HCT116 (cell line): ENCODE data around the gene PRKN. TPM values are rescaled to one million over a fixed set of nuclear protein-coding genes. Genes with fewer than 3 reads are reported as not detected.

ENCODE experiments used
- ATAC-seq: fragments of 200-7000 bp; cut with Tn5 transposase; 2 replicates; pipeline ENCODE4 v1.9.1; 2020; ENCODE audit warnings: mild to moderate bottlenecking, moderate library complexity
- BruUV-seq: library from RNA; stranded (reverse); fragments of 400-500 nt; replicated peaks from 2 replicates; lab custom pipeline; 2021; lab: Mats Ljungman, UMichigan
- CTCF ChIA-PET: fragments of 300-600 bp; sonication (Branson Sonifier 250); formaldehyde crosslinking; loops from one replicate; lab custom pipeline; 2021; ENCODE audit warnings: antibody characterized with exemption; lab: Charles Lee
- POLR2A ChIA-PET: fragments of 300-600, 350-600 bp; sonication (Branson Sonifier 250); formaldehyde crosslinking; loops from one replicate; lab custom pipeline; 2021; ENCODE audit warnings: antibody characterized with exemption; lab: Charles Lee
- RAD21 ChIA-PET, 2 experiments: fragments of 300-600 bp; sonication (Branson Sonifier 250); formaldehyde crosslinking; loops; one replicate each; lab custom pipeline; 2023; ENCODE audit warnings: low total read pairs in 2 of 2; ENCODE audit not compliant: uncharacterized antibody in 2 of 2, unreplicated experiment in 2 of 2, low non-redundant PET in 1 of 2; lab: Charles Lee
- DNase-seq: peaks from one replicate; pipeline ENCODE4 v3.0.0-alpha.2; 2010; ENCODE audit warnings: low read depth, low spot score
- H2AFZ ChIP-seq: fragments of 200-600 bp; shearing (Covaris generic), sonication (generic); 2 replicates; pipeline ENCODE4 v1.6.1; 2017; ENCODE audit warnings: low read depth, mixed run types, mixed read lengths, antibody characterized with exemption, low read length; ENCODE audit not compliant: poor library complexity, severe bottlenecking
- H3K27ac ChIP-seq: 2 replicates; pipeline ENCODE4 v1.5.1; 2012; ENCODE audit warnings: low read depth, low read length
- H3K27me3 ChIP-seq: fragments of 200-600 bp; sonication (generic); 2 replicates; pipeline ENCODE4 v1.6.1; 2016; ENCODE audit warnings: mixed run types, low read length, mixed read lengths; ENCODE audit not compliant: insufficient read depth
- H3K36me3 ChIP-seq, 2 experiments: fragments of 200-500 bp in 1 of 2; fragments of 200-600 bp in 1 of 2; sonication (Bioruptor generic) in 1 of 2; sonication (generic) in 1 of 2; 2 replicates each; pipeline versions ENCODE4 v1.5.1 to v1.6.1; 2014 to 2016; ENCODE audit warnings: low read length in 2 of 2, inconsistent platforms in 1 of 2, mixed read lengths in 1 of 2, mixed run types in 1 of 2; ENCODE audit not compliant: insufficient read depth in 2 of 2, control insufficient read depth in 1 of 2
- H3K4me1 ChIP-seq, 2 experiments: fragments of 200-600 bp in 1 of 2; sonication (generic) in 1 of 2; 2 replicates each; pipeline versions ENCODE4 v1.5.1 to v1.6.1; 2012 to 2017; ENCODE audit warnings: low read length in 2 of 2, inconsistent platforms in 1 of 2, mild to moderate bottlenecking in 1 of 2, mixed read lengths in 1 of 2, mixed run types in 1 of 2, moderate library complexity in 1 of 2; ENCODE audit not compliant: insufficient read depth in 2 of 2, control insufficient read depth in 1 of 2
- H3K4me2 ChIP-seq: fragments of 200-600 bp; sonication (generic); 2 replicates; pipeline ENCODE4 v1.6.1; 2017; ENCODE audit warnings: mixed run types, low read length, mixed read lengths
- H3K4me3 ChIP-seq, 2 experiments: fragments of 200-600 bp in 1 of 2; sonication (generic) in 1 of 2; replicated peaks in 1 of 2; 2 replicates each; pipeline ENCODE4 v1.5.1; 2011 to 2016; ENCODE audit warnings: low read length in 2 of 2, control low read depth in 1 of 2, low read depth in 1 of 2, mild to moderate bottlenecking in 1 of 2, mixed read lengths in 1 of 2, mixed run types in 1 of 2
- H3K79me2 ChIP-seq: fragments of 200-600 bp; sonication (generic); 2 replicates; pipeline ENCODE4 v1.6.1; 2017; ENCODE audit warnings: mild to moderate bottlenecking, mixed run types, low read length, moderate library complexity, mixed read lengths; ENCODE audit not compliant: insufficient read depth
- H3K9ac ChIP-seq: fragments of 200-600 bp; sonication (generic); 2 replicates; pipeline ENCODE4 v1.6.1; 2016; ENCODE audit warnings: low read length, mixed read lengths
- H3K9me2 ChIP-seq: fragments of 200-600 bp; sonication (generic), shearing (Covaris generic); 2 replicates; pipeline ENCODE4 v1.6.1; 2017; ENCODE audit warnings: mixed run types, mild to moderate bottlenecking, moderate library complexity; ENCODE audit not compliant: insufficient read depth
- H3K9me3 ChIP-seq, 2 experiments: fragments of 200-500 bp in 1 of 2; fragments of 200-600 bp in 1 of 2; sonication (Bioruptor generic) in 1 of 2; sonication (generic) in 1 of 2; 2 replicates each; pipeline ENCODE4 v1.6.1; 2014 to 2017; ENCODE audit warnings: low read length in 2 of 2, mixed read lengths in 2 of 2, inconsistent platforms in 1 of 2, low read depth in 1 of 2, mild to moderate bottlenecking in 1 of 2, mixed run types in 1 of 2, moderate library complexity in 1 of 2; ENCODE audit not compliant: control insufficient read depth in 1 of 2, insufficient read depth in 1 of 2
- H4K20me1 ChIP-seq: fragments of 200-600 bp; sonication (generic), shearing (Covaris generic); 2 replicates; pipeline ENCODE4 v1.6.1; 2017; ENCODE audit warnings: mixed run types, mild to moderate bottlenecking, moderate library complexity; ENCODE audit not compliant: insufficient read depth
- CBX3 ChIP-seq: IDR thresholded peaks from 2 replicates; pipeline ENCODE4 v1.6.1; 2012; ENCODE audit warnings: low read depth
- CEBPB ChIP-seq: IDR thresholded peaks from 2 replicates; pipeline ENCODE4 v1.6.1; 2012; ENCODE audit warnings: low read depth
- ELF1 ChIP-seq: IDR thresholded peaks from 2 replicates; pipeline ENCODE4 v1.6.1; 2012; ENCODE audit warnings: low read depth, borderline replicate concordance
- EZH2 ChIP-seq: fragments of 200-600 bp; sonication (generic); IDR thresholded peaks from 2 replicates; pipeline ENCODE4 v1.6.1; 2017; ENCODE audit warnings: antibody characterized with exemption, mixed run types
- FOSL1 ChIP-seq: IDR thresholded peaks from 2 replicates; pipeline ENCODE4 v1.6.1; 2012; ENCODE audit warnings: low read depth
- JUND ChIP-seq: IDR thresholded peaks from 2 replicates; pipeline ENCODE4 v1.6.1; 2012
- MAX ChIP-seq: IDR thresholded peaks from 2 replicates; pipeline ENCODE4 v1.6.1; 2012
- POLR2A ChIP-seq: IDR thresholded peaks from 2 replicates; pipeline ENCODE4 v1.7.0; 2011; ENCODE audit warnings: borderline replicate concordance; ENCODE audit not compliant: insufficient read depth, insufficient read length; ENCODE audit errors: extremely low read depth
- RAD21 ChIP-seq: IDR thresholded peaks from 2 replicates; pipeline ENCODE4 v1.6.1; 2012; ENCODE audit warnings: low read depth, mild to moderate bottlenecking
- REST ChIP-seq: IDR thresholded peaks from 2 replicates; pipeline ENCODE4 v1.6.1; 2012; ENCODE audit warnings: low read depth
- SP1 ChIP-seq: IDR thresholded peaks from 2 replicates; pipeline ENCODE4 v1.6.1; 2012; ENCODE audit warnings: low read depth
- SRF ChIP-seq: IDR thresholded peaks from 2 replicates; pipeline ENCODE4 v1.6.1; 2012; ENCODE audit warnings: low read depth
- TCF7L2 ChIP-seq: IDR thresholded peaks from 2 replicates; pipeline ENCODE4 v1.7.0; 2011; ENCODE audit warnings: borderline replicate concordance, inconsistent platforms; ENCODE audit not compliant: insufficient read depth, insufficient read length; ENCODE audit errors: extremely low read depth
- YY1 ChIP-seq: IDR thresholded peaks from 2 replicates; pipeline ENCODE4 v1.6.1; 2011; ENCODE audit warnings: low read length, low read depth, moderate library complexity, mild to moderate bottlenecking; ENCODE audit not compliant: insufficient replicate concordance; ENCODE audit errors: extremely low read depth
- intact Hi-C: fragments of 100-400 bp; cut with micrococcal nuclease; formaldehyde crosslinking; loops from 2 replicates; pipeline ENCODE4 v1.10.0; 2022
- total RNA-seq: library from RNA; stranded (reverse); gene quantifications from one replicate; pipeline ENCODE4 v1.2.1, GENCODE V29; 2021; ENCODE audit not compliant: unreplicated experiment
- TF ChIP-seq, protein P1 (sequence below): IDR thresholded peaks from 2 replicates; pipeline ENCODE4 v1.6.1; 2012
- TF ChIP-seq, protein P2 (sequence below), 3 experiments: fragments of 200-600 bp in 1 of 3; sonication (generic) in 1 of 3; IDR thresholded peaks in 2 of 3; conservative IDR thresholded peaks in 1 of 3; 2 replicates each; pipeline ENCODE4 v1.5.1; 2012 to 2017; ENCODE audit warnings: low read depth in 2 of 3, low read length in 2 of 3, antibody characterized with exemption in 1 of 3, borderline replicate concordance in 1 of 3, control low read depth in 1 of 3, mild to moderate bottlenecking in 1 of 3, mixed read lengths in 1 of 3, mixed run types in 1 of 3, moderate library complexity in 1 of 3; ENCODE audit not compliant: insufficient read depth in 1 of 3

The PRKN gene
- total RNA-seq, 1 experiment from 2014 or later, result 2.6 TPM

DNA sequence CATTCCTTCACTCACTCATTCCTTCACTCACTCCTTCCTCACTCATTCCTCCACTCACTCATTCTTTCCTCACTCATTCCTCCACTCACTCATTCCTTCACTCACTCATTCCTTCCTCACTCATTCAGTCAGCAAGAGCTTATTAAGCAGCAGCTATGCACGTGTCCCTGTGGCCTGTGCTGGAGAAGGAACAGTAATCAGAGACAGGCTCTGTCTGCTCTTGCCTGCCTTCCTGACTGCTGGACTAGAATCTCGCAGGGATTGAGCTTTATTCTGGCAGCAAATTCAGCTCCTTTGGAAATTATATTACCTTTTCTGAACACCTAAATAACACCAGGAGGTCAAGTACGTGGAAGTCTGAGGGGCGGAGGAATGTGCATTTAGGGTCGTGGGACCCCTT is 1314.8 kb downstream of the PRKN start:
- Histone ChIP-seq H3K27me3 (0 out of 2 replicates have a peak, but pooled peaks cover 5% of the 10 kb centered on the region), H3K4me3 (no peak overlapping the region)
- RAD21 ChIA-PET, result no interaction called here
- no peak for TF ChIP-seq YY1
- no peak for TF ChIP-seq TCF7L2
- no peak for TF ChIP-seq CEBPB
- no peak for TF ChIP-seq RAD21
- no peak for TF ChIP-seq JUND
- TF ChIP-seq CBX3, result no peak
- TF ChIP-seq POLR2A, result no peak
- no peak for TF ChIP-seq FOSL1
- TF ChIP-seq, protein P1, sequence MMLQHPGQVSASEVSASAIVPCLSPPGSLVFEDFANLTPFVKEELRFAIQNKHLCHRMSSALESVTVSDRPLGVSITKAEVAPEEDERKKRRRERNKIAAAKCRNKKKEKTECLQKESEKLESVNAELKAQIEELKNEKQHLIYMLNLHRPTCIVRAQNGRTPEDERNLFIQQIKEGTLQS, result no peak
- TF ChIP-seq SRF, result no peak
- no peak for TF ChIP-seq REST
- TF ChIP-seq ELF1, result no peak
- TF ChIP-seq, protein P2, sequence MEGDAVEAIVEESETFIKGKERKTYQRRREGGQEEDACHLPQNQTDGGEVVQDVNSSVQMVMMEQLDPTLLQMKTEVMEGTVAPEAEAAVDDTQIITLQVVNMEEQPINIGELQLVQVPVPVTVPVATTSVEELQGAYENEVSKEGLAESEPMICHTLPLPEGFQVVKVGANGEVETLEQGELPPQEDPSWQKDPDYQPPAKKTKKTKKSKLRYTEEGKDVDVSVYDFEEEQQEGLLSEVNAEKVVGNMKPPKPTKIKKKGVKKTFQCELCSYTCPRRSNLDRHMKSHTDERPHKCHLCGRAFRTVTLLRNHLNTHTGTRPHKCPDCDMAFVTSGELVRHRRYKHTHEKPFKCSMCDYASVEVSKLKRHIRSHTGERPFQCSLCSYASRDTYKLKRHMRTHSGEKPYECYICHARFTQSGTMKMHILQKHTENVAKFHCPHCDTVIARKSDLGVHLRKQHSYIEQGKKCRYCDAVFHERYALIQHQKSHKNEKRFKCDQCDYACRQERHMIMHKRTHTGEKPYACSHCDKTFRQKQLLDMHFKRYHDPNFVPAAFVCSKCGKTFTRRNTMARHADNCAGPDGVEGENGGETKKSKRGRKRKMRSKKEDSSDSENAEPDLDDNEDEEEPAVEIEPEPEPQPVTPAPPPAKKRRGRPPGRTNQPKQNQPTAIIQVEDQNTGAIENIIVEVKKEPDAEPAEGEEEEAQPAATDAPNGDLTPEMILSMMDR (IDR thresholded peaks at IDR 0.05 in 2 of 3, conservative IDR thresholded peaks at IDR 0.05 in 1 of 3; ENCODE audit: borderline replicate concordance in 1 of 3, insufficient read depth in 1 of 3, low read depth in 2 of 3, low read length in 2 of 3), result no peak
- no peak for TF ChIP-seq MAX
- no peak for TF ChIP-seq SP1
- no peak for TF ChIP-seq EZH2
- TF ChIP-seq, all 23 proteins: peak for 0
- CTCF ChIA-PET, result no interaction called here
- POLR2A ChIA-PET, result no interaction called here
- no peak for DNase-seq
- peaks cover 0 to under 1% of the 10 kb centered on the region in 2 experiments; a peak in 1 of 4 replicates for H3K4me1 ChIP-seq
- no peak overlapping the region for H3K4me2 ChIP-seq
- no peak for ATAC-seq
- no peaks in the 10 kb centered on the region for H3K9me3 ChIP-seq
- no peaks in the 10 kb centered on the region for H3K9me2 ChIP-seq
- H4K20me1 ChIP-seq, result no peaks in the 10 kb centered on the region
- H2AFZ ChIP-seq, result no peak overlapping the region
- no peak overlapping the region for H3K9ac ChIP-seq
- H3K27ac ChIP-seq, result no peak overlapping the region
- intact Hi-C loops, result no loop called here
- H3K79me2 ChIP-seq, result no peaks in the 10 kb centered on the region
- BruUV-seq, result no TSS peak
- H3K36me3 ChIP-seq, result no peaks in the 10 kb centered on the region
